HG03558 (cell line): ENCODE measurements around the gene RBL1.
A peak's percentile ranks its signal among the peaks of the same experiment; 100 is the strongest.

ENCODE experiments used
- ATAC-seq: cut with Tn5 transposase; IDR thresholded peaks from one replicate; pipeline ENCODE4 v1.9.1; 2021; ENCODE audit warnings: moderate number of reproducible peaks; ENCODE audit not compliant: unreplicated experiment; ENCODE audit errors: extremely low read depth

The RBL1 gene

DNA sequence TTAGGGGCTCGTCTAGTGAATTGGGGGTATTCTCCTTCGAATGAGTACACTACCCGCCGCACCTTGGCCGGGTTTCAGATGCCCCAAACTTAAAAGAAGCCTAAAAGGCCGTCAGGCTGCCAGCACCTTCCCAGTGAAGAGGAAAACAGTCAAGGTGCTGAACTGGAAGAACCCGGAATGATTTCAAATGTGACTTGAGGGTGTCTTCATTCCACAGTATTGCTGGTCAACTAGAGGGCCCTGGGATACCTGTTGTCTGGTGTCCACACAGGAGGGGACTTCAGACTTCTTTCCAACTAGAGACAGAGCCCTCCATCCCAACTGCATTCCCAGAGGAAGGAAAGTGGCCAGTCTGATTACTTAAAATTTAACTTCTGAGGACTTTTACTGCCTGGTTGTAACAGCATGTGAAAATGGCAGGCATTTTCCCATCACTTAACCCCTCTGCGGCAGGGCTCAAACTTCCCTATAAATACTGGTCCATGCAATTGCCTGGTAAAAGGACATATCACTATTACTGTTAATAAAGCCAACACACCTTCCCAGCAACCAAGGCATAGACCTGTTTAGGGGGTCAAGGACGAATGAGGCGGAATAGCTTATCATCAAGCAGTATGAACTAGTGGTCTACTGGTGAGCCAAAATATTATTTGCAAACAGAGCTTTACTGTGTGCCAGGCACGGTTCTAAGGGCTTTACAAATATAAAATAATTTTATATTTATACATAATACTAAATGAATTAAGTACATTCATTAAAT is 143.6 kb downstream of the RBL1 start:
- no peak for ATAC-seq

DNA sequence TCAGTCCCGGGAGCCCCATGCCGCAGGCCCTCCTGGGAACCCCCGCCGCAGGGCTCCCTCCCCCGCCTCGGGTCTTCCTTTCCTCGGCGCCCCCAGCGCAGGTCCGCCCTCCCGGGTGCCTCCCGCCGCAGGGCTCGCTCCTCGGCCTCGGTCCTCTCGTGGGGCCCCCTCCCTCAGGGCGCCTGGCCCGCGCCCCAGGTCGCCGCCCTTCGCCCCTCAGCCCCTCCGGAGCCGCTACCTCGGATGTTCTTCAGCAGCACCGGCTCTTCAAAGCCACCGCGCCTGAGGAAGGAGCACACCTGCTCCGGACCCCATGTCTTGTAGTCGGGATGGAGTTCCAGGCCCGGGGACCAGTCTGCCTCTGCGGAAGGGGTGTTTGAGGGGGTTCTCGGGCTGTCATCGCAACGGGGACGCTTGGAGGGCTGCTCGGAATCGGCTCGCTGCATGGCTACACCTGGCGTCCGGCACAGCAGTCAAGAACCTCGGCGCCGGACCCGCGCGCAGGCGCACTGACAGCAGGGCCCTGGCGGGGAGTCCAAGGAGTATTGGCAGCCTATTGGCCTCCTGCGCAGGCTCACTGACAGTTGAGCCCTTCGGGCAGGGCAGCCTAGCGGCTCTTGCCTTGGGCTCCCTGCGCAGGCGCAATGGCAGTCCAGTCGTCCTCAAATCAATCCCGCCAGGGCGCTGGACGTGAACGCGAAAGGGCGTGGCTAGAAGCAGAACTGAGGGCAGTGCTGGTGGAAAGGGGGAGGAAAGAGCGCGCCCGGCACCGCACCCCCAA is 144.4 kb downstream of the RBL1 start, which contains the start of gene SAMHD1:
TSS of gene SAMHD1 (minus strand) at position 511 of the 781 bp plus-strand sequence. CDS start at position 446, 65 bp downstream.
- peak; percentile 72 for ATAC-seq

DNA sequence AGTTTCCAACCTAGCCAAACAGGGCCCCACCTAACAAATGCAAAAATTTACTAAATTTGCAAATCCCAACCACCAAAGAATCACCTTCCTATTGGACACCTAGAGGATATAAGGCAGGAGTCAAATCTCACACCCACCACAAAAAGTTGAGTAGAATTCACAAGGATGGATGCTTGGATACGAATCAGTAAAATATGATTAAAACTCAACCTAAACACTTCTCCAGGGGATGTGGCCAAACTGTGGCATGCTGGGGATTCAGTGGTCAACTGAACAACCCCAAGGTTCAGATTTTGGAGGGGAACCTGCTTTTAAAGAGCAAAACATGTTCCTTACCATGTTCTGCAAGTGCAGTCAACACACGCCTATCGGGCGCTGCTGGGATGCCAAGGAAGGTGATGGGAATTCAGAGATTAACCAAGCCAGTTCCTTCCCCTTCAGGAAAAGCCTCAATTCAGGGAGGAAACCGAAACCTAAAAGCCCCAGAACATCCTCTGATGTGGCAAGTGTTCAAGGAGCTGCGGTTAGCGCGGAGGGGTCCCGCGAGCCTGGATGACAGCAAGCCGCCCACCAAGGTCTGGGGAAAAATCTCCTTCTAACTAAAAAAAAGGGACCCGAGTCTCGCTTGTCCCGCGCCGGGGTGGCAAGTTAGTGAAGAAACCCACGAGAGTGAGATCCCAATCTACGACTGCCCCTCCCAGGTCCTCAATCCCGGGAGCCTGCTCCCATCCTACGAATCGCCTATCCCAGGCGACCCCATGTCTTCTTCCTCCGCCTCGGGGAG is 145.2 kb downstream of the RBL1 start:
- ATAC-seq, result no peak
